Measurements from ENCODE around the gene MORF4L1.
"Not testable (repeated sequence)": the region's sequence is repeated elsewhere in the genome, so short reads cannot be mapped to it uniquely, and the experiment has no call there.

MORF4L1 gene, protein sequence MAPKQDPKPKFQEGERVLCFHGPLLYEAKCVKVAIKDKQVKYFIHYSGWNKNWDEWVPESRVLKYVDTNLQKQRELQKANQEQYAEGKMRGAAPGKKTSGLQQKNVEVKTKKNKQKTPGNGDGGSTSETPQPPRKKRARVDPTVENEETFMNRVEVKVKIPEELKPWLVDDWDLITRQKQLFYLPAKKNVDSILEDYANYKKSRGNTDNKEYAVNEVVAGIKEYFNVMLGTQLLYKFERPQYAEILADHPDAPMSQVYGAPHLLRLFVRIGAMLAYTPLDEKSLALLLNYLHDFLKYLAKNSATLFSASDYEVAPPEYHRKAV

DNA sequence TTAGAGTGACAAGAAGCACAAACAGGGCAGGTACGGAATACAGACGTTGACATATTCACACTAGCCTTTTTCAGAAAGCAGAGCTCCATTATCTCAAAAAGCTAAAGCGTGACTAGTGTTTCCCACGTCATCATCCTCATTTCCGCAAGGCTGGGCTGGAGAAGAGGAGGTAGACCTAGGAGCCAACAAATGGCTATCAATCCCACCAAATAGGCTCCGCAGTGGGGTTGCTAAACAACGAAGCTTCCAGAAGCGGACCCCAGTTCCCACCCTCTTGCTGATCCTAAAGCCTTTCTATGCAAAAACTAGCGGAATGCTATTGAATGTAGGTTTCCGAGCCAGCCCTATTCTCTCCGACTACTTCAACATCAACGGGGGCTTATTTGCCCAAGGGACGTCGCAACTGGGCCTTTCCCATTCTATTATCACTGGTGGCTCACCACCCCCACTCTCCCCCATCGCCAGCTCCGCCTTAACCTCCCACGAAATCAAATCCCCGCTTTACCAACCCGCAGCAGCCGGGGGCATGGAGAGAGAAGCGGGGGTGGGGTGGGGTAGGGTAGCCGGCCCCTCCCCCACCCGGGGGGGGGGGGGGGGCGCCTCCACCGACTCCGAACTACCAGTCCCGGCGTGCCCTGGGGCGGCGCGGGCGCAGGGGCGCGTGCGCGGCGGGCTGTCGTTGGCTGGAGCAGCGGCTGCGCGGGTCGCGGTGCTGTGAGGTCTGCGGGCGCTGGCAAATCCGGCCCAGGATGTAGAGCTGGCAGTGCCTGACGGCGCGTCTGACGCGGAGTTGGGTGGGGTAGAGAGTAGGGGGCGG, at the start of gene MORF4L1:
Gene MORF4L1, plus strand, starts transcription at position 736 of the 817 bp plus-strand sequence. CDS start 128 bp downstream, outside the sequence.
- peak; percentile 96 to 100 (median 97) for DNase-seq
- intact Hi-C loops (cut with DNase I), result no loop called here

DNA sequence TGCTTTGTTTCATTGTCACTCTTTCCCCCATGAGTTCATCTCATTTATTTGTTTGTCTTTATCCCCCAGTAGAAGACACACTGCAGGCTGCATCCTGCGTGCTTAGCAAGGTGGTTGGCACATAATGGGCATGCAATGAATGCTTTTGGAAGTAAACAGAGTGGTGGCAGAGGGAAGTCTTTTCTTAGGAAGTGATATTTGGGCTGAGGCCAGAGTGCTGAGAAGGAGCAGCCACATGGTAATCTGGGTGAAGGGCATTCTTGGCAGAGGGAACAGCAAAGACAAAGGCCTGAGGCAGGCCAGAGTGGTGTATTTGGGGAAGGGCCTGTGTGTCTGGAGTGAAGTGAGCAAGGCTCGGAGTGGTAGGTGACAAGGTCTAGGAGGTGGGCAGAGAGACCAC, 43.8 kb upstream of the MORF4L1 start:
- intact Hi-C loops (cut with DNase I), result no loop called here
- DNase-seq, result peak in 1 of 10 donors; percentile 14

- DNase-seq, result peak in 1 of 10 donors; percentile 65
- intact Hi-C loops (cut with DNase I), result no loop called here
These were observed 42.0 kb upstream of the MORF4L1 start for GRCh38 chr15:78830514-78831228.

GRCh38 chr15:78831229-78832207, 41.2 kb upstream of the MORF4L1 start:
- intact Hi-C loops (cut with DNase I), result no loop called here
- DNase-seq, result peak in 1 of 10 donors; percentile 76

- intact Hi-C loops (cut with DNase I), result no loop called here
- no peak for DNase-seq
These were observed 36.4 kb upstream of the MORF4L1 start for GRCh38 chr15:78836333-78836732.

GRCh38 chr15:78837131-78837530, 35.6 kb upstream of the MORF4L1 start:
- DNase-seq, result no peak
- intact Hi-C loops (cut with DNase I), result no loop called here

GRCh38 chr15:78837543-78837942, 35.1 kb upstream of the MORF4L1 start:
- no peak for DNase-seq
- intact Hi-C loops (cut with DNase I), result no loop called here

GRCh38 chr15:78838489-78838888, 34.2 kb upstream of the MORF4L1 start:
- intact Hi-C loops (cut with DNase I), result no loop called here
- no peak for DNase-seq

GRCh38 chr15:78839151-78839550, 33.5 kb upstream of the MORF4L1 start:
- DNase-seq; intact Hi-C loops (cut with DNase I): not testable (repeated sequence)

DNA sequence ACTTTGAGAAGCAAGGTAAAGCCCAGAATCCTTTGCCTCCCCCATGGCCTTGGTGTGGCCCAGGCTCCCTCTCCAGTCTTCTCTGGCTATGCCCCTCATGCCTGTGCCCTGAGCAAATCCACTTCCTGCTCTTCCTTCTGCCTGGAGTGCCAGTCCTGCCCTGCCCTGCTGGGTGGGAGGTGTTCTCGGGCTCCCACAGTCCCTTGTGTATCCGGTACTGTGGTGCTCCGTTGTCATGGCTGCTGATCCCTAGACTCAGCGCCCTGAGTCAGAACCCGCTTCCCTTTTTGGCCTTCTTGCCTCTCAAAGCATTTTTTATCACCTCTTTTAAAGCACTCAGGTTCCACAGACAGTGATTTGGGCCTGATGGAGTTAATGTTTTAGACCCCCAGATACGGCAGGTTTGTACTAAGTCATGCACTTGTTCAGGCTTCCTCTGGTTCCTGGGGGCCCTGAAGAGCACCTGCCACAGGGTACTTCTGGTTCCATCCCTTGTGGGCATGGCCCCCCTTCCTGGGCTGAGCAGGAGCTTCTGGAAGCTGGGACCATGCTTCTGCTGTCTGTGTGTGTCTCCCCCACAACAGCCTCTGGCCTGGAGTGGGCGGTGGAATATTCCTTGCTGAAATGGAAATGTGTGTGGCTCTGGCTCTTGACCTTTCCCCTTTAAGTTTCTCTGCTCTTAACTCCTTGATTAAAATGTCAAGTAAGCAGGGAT, 31.9 kb upstream of the MORF4L1 start:
- no peak for DNase-seq
- intact Hi-C loops (cut with DNase I), result no loop called here

GRCh38 chr15:78841376-78841706, 31.3 kb upstream of the MORF4L1 start:
- no peak for DNase-seq
- intact Hi-C loops (cut with DNase I), result no loop called here

- intact Hi-C loops (cut with DNase I), result no loop called here
These were observed 30.8 kb upstream of the MORF4L1 start for GRCh38 chr15:78841891-78842290.

DNA sequence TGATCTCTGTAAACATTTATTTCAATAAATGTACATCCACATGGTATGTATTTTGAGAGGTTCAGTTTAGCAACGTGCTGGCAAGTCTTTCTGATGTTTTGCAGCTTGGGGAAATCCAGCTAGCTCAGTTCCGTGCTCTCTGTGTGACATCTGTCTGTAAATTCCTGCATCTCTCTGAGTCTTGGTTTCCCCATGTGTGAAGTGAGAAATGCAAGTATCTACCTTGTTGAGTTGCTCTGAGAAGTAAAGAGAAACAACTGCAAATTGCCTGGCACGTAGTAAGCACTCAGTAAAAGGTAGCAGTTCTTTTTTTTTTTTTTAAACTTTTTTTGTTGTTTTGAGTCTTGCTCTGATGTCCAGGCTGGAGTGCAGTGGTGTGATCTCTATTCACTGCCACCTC, 30.2 kb upstream of the MORF4L1 start:
- intact Hi-C loops (cut with DNase I), result no loop called here
- DNase-seq, result no peak

More at GRCh38 chr15:78841891-78842290, 30.8 kb upstream of the MORF4L1 start:
- DNase-seq, result no peak

GRCh38 chr15:78846906-78847305, 25.8 kb upstream of the MORF4L1 start:
- intact Hi-C loops (cut with DNase I); DNase-seq: not testable (repeated sequence)

DNA sequence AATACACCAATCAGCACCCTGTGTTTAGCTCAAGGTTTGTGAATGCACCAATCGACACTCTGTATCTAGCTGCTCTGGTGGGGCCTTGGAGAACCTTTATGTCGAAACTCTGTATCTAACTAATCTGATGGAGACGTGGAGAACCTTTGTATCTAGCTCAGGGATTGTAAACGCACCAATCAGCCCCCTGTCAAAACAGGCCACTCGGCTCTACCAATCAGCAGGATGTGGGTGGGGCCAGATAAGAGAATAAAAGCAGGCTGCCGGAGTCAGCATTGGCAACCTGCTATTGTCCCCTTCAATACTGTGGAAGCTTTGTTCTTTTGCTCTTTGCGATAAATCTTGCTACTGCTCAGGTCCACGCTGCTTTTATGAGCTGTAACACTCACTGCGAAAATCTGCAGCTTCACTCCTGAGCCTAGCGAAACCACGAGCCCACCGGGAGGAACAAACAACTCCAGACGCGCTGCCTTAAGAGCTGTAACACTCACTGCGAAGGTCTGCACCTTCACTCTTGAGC, 25.2 kb upstream of the MORF4L1 start:
- DNase-seq; intact Hi-C loops (cut with DNase I): not testable (repeated sequence)

GRCh38 chr15:78850352-78850751, 22.3 kb upstream of the MORF4L1 start:
- intact Hi-C loops (cut with DNase I), result loop anchor here (5.0 to 10.0 kb wide), 2 partner anchors 38 to 96 kb away; partner anchors contain the start of gene ADAMTS7
- no peak for DNase-seq

DNA sequence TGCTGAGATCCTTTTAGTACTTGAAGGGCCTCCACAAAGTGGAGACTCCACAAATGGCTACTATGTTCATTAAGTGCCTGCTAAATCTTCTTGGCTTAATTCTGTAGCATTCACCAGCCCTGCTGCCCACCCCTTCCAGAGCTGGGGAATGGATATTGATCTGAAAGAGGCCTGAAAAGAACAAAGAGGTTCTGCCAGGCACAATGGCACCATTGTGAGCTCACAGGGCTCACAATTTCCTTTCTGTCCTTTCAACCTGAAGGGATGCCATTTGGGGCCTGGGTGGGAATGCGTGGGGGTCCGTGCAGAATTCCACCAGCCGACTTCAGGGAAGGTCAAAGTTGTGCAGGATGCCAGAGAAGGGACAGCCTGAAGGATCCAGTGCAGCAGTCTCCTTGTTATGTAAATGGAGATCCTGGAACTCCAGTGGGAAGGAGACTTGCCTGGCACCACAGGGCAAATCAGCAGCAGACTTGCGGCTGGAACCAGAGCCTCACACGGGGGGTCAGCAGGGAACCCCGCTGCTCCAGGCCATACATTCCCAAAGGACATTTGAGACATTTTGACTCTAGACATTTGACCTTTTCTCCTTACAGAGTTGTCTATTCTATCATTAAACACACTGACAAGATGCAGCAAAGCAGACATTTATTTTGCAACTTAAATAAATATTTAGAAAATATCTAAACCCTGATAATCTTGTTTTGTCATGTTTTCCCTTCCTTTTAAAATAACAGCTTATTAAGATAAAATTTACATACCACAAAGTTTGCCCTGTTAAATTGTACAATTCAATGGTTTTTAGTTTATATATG, 21.5 kb upstream of the MORF4L1 start:
- DNase-seq, result peak in 5 of 10 donors; percentile 14 to 85 (median 56)
- intact Hi-C loops (cut with DNase I), result loop anchor here (5.0 to 10.0 kb wide), 2 partner anchors 39 to 96 kb away; partner anchors contain the start of gene ADAMTS7

- intact Hi-C loops (cut with DNase I), result loop anchor here (5.0 to 10.0 kb wide), 2 partner anchors 41 to 99 kb away; partner anchors contain the start of gene ADAMTS7
- DNase-seq, result no peak
These were observed 19.2 kb upstream of the MORF4L1 start for GRCh38 chr15:78853500-78853899.

Data from posterior cingulate gyrus (tissue), 11 donors.